PC-3 (cell line): Measurements from ENCODE around the gene GUF1. TPM values are rescaled to one million over a fixed set of nuclear protein-coding genes. Genes with fewer than 3 reads are reported as not detected.

Source experiments
- ATAC-seq: fragments of 200-7000 bp; cut with Tn5 transposase; 2 replicates; pipeline ENCODE4 v1.9.1; 2020; ENCODE audit warnings: mild to moderate bottlenecking, moderate library complexity
- BruUV-seq: library from RNA; stranded (reverse); fragments of 400-500 nt; replicated peaks from 2 replicates; lab custom pipeline; 2021; lab: Mats Ljungman, UMichigan
- CTCF ChIA-PET: fragments of 300-600 bp; sonication (Branson Sonifier 250); formaldehyde crosslinking; loops from one replicate; lab custom pipeline; 2022; ENCODE audit warnings: antibody characterized with exemption; lab: Charles Lee
- POLR2A ChIA-PET: fragments of 300-600 bp; sonication (Branson Sonifier 250); formaldehyde crosslinking; loops from one replicate; lab custom pipeline; 2022; ENCODE audit warnings: antibody characterized with exemption; ENCODE audit not compliant: unreplicated experiment; lab: Charles Lee
- DNase-seq: peaks from one replicate; pipeline ENCODE4 v3.0.0-alpha.2; 2015
- H2AFZ ChIP-seq: fragments of 300-600 bp; sonication (generic); 2 replicates; pipeline ENCODE4 v1.6.0; 2016; ENCODE audit warnings: antibody characterized with exemption, low read length
- H3F3A ChIP-seq: fragments of 300-600 bp; sonication (generic); one replicate; pipeline ENCODE4 v1.6.0; 2017; ENCODE audit warnings: antibody characterized with exemption, low read length, control low read depth, mild to moderate bottlenecking; ENCODE audit not compliant: unreplicated experiment
- H3K27ac ChIP-seq: fragments of 300-600 bp; sonication (generic); 2 replicates; pipeline ENCODE4 v1.5.1; 2016; ENCODE audit warnings: mild to moderate bottlenecking, low read length
- H3K27me3 ChIP-seq: fragments of 300-600 bp; sonication (generic); 2 replicates; pipeline ENCODE4 v1.6.1; 2016; ENCODE audit warnings: low read length, mixed read lengths
- H3K36me3 ChIP-seq: fragments of 300-600 bp; sonication (generic); 2 replicates; pipeline ENCODE4 v1.6.1; 2016; ENCODE audit warnings: low read depth, mixed run types, low read length, mixed read lengths
- H3K4me1 ChIP-seq: fragments of 300-600 bp; sonication (generic); 2 replicates; pipeline ENCODE4 v1.5.1; 2016; ENCODE audit warnings: low read length; ENCODE audit not compliant: insufficient read depth
- H3K4me2 ChIP-seq: fragments of 300-600 bp; sonication (generic); 2 replicates; pipeline ENCODE4 v1.6.0; 2016; ENCODE audit warnings: low read length
- H3K4me3 ChIP-seq: fragments of 300-600 bp; sonication (generic); 2 replicates; pipeline ENCODE4 v1.5.1; 2016; ENCODE audit warnings: mild to moderate bottlenecking, low read length, mixed read lengths
- H3K79me2 ChIP-seq: fragments of 300-600 bp; sonication (generic); 2 replicates; pipeline ENCODE4 v1.6.1; 2017; ENCODE audit warnings: low read length, mixed read lengths
- H3K9ac ChIP-seq: fragments of 300-600 bp; sonication (generic); 2 replicates; pipeline ENCODE4 v1.6.0; 2016; ENCODE audit warnings: mild to moderate bottlenecking, low read length
- H3K9me2 ChIP-seq: fragments of 300-600 bp; sonication (generic); replicated peaks from 2 replicates; pipeline ENCODE4 v1.6.1; 2016; ENCODE audit warnings: mixed run types, low read length, mixed read lengths
- H3K9me3 ChIP-seq: fragments of 300-600 bp; sonication (generic); 2 replicates; pipeline ENCODE4 v1.6.1; 2016; ENCODE audit warnings: low read length, mixed read lengths
- H4K20me1 ChIP-seq: fragments of 300-600 bp; sonication (generic); 2 replicates; pipeline ENCODE4 v1.6.1; 2016; ENCODE audit warnings: low read length, mixed read lengths
- CTCF ChIP-seq: fragments of 300-600 bp; sonication (generic); conservative IDR thresholded peaks from 2 replicates; pipeline ENCODE4 v1.5.1; 2017; ENCODE audit warnings: antibody characterized with exemption, low read depth, mild to moderate bottlenecking, low read length
- EZH2 ChIP-seq: fragments of 300-600 bp; sonication (generic); IDR thresholded peaks from one replicate; pipeline ENCODE4 v1.6.1; 2017; ENCODE audit warnings: antibody characterized with exemption, mild to moderate bottlenecking, low read length; ENCODE audit not compliant: unreplicated experiment
- EZH2phosphoT487 ChIP-seq: fragments of 300-600 bp; sonication (generic); IDR thresholded peaks from 2 replicates; pipeline ENCODE4 v1.6.1; 2018; ENCODE audit warnings: mild to moderate bottlenecking, antibody characterized with exemption, low read length, borderline replicate concordance
- intact Hi-C: fragments of 100-400 bp; cut with micrococcal nuclease; formaldehyde crosslinking; loops from 2 replicates; pipeline ENCODE4 v1.9.0; 2023
- total RNA-seq: library from RNA; depleted of rRNA; stranded (reverse); fragments of >200 nt; gene quantifications from 2 replicates; pipeline ENCODE4 v1.2.3, GENCODE V29; 2014

The GUF1 gene
- total RNA-seq, 1 experiment from 2014 or later, result 13.7 TPM

- no peak overlapping the region for H3K4me3 ChIP-seq
- ATAC-seq, result peak; percentile 64
- BruUV-seq, result no TSS peak
- no peak overlapping the region for H3K4me2 ChIP-seq
- H3K79me2 ChIP-seq, result no peaks in the 10 kb centered on the region
- no peaks in the 10 kb centered on the region for H3F3A ChIP-seq
- no peaks in the 10 kb centered on the region for H3K27me3 ChIP-seq
- no peak overlapping the region for H3K9ac ChIP-seq
- no peaks in the 10 kb centered on the region for H3K4me1 ChIP-seq
- H3K27ac ChIP-seq, result no peak overlapping the region
- DNase-seq, result peak; percentile 61
- ChIA-PET POLR2A (interaction anchor here (0.5 kb wide), 1 partner anchor 201 kb away, joined by 3 read pairs; no protein-coding TSS in a partner anchor), CTCF (no interaction called here)
- no peaks in the 10 kb centered on the region for H3K9me3 ChIP-seq
- no peaks in the 10 kb centered on the region for H3K9me2 ChIP-seq
- no peak overlapping the region for H2AFZ ChIP-seq
- intact Hi-C loops, result no loop called here
- H4K20me1 ChIP-seq, result no peaks in the 10 kb centered on the region
- TF ChIP-seq EZH2 (no peak), EZH2phosphoT487 (no peak), CTCF (no peak)
- no peaks in the 10 kb centered on the region for H3K36me3 ChIP-seq
These were observed 32.1 kb upstream of the GUF1 start for GRCh38 chr4:44646151-44646550.

- Histone ChIP-seq H4K20me1 (no peaks in the 10 kb centered on the region), H3K9ac (no peak within 1 kb of the TSS), H3F3A (no peaks in the 10 kb centered on the region), H3K27me3 (no peaks in the 10 kb centered on the region), H3K9me2 (no peaks in the 10 kb centered on the region), H3K4me3 (no peak within 1 kb of the TSS), H3K36me3 (no peaks in the 10 kb centered on the region), H2AFZ (no peak within 1 kb of the TSS), H3K27ac (no peak within 1 kb of the TSS), H3K4me2 (no peak within 1 kb of the TSS), H3K9me3 (no peaks in the 10 kb centered on the region), H3K4me1 (no peaks in the 10 kb centered on the region), H3K79me2 (no peaks in the 10 kb centered on the region)
- BruUV-seq, result no TSS peak
- intact Hi-C loops, result no loop called here
- no peak for TF ChIP-seq EZH2phosphoT487
- no peak for TF ChIP-seq CTCF
- no peak for TF ChIP-seq EZH2
- ChIA-PET POLR2A (no interaction called here), CTCF (no interaction called here)
- DNase-seq (no peak), ATAC-seq (no peak)
These were observed 26.8 kb upstream of the GUF1 start, which contains the start of gene YIPF7 for GRCh38 chr4:44651425-44651824. Gene YIPF7, minus strand, starts transcription at chr4:44651625. Its CDS starts 1,525 bp downstream, at chr4:44650100.

- no peaks in the 10 kb centered on the region for H3K36me3 ChIP-seq
- H3K27me3 ChIP-seq, result no peaks in the 10 kb centered on the region
- H3K9me2 ChIP-seq, result no peaks in the 10 kb centered on the region
- ChIA-PET CTCF (no interaction called here), POLR2A (no interaction called here)
- no TSS peak for BruUV-seq
- H3K9me3 ChIP-seq, result no peaks in the 10 kb centered on the region
- H2AFZ ChIP-seq, result no peak overlapping the region
- DNase-seq (no peak), ATAC-seq (no peak)
- H3K27ac ChIP-seq, result no peak overlapping the region
- H3F3A ChIP-seq, result no peaks in the 10 kb centered on the region
- no peak for TF ChIP-seq EZH2phosphoT487
- TF ChIP-seq EZH2, result no peak
- TF ChIP-seq CTCF, result no peak
- H4K20me1 ChIP-seq, result no peaks in the 10 kb centered on the region
- no peak overlapping the region for H3K4me2 ChIP-seq
- no peak overlapping the region for H3K4me3 ChIP-seq
- no peaks in the 10 kb centered on the region for H3K4me1 ChIP-seq
- no peak overlapping the region for H3K9ac ChIP-seq
- no peaks in the 10 kb centered on the region for H3K79me2 ChIP-seq
- intact Hi-C loops, result no loop called here
These were observed 26.2 kb upstream of the GUF1 start for GRCh38 chr4:44652002-44652401.
